Measurements from ENCODE around the gene MYL10.

DNA sequence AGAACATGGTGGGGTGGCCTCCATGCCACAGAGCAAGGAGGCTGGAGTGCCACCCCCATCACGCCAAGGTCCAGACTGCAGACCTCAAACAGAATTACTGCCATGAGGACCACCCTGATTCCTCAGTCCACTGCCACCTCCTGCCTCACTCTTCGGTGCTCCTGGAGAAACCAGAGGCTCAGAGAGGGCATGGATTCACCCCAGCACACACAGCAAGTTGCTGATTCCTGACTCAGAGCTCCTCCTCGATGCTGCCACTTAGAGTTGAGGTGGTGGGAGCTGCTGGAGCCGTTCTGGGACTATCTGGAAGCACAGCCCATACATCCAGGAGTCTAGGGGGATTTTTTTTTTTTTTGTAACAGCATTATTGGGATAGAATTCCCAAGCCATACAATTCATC, 22.0 kb upstream of the MYL10 start:
- TF ChIP-seq, protein P1, sequence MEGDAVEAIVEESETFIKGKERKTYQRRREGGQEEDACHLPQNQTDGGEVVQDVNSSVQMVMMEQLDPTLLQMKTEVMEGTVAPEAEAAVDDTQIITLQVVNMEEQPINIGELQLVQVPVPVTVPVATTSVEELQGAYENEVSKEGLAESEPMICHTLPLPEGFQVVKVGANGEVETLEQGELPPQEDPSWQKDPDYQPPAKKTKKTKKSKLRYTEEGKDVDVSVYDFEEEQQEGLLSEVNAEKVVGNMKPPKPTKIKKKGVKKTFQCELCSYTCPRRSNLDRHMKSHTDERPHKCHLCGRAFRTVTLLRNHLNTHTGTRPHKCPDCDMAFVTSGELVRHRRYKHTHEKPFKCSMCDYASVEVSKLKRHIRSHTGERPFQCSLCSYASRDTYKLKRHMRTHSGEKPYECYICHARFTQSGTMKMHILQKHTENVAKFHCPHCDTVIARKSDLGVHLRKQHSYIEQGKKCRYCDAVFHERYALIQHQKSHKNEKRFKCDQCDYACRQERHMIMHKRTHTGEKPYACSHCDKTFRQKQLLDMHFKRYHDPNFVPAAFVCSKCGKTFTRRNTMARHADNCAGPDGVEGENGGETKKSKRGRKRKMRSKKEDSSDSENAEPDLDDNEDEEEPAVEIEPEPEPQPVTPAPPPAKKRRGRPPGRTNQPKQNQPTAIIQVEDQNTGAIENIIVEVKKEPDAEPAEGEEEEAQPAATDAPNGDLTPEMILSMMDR (IDR thresholded peaks at IDR 0.05), result no peak
- TF ChIP-seq POLR2A (IDR thresholded peaks at IDR 0.05), result no peak
